ENCODE measurements around the gene VIT.

DNA sequence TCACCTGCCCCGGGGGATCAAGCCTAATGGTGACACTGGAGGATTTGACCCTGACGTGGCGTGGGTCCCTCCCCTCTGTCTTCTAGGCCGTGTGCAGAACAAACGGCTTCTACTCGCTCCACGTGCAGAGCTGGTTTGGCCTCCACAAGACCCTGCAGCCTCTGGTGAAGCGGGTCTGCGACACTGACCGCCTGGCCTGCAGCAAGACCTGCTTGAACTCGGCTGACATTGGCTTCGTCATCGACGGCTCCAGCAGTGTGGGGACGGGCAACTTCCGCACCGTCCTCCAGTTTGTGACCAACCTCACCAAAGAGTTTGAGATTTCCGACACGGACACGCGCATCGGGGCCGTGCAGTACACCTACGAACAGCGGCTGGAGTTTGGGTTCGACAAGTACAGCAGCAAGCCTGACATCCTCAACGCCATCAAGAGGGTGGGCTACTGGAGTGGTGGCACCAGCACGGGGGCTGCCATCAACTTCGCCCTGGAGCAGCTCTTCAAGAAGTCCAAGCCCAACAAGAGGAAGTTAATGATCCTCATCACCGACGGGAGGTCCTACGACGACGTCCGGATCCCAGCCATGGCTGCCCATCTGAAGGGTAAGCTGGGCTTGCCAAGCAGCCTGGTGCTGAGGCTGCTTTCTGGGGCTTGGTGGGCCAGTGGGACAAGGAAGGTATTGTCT is 112.0 kb downstream of the VIT start:
- TF ChIP-seq, protein P1, sequence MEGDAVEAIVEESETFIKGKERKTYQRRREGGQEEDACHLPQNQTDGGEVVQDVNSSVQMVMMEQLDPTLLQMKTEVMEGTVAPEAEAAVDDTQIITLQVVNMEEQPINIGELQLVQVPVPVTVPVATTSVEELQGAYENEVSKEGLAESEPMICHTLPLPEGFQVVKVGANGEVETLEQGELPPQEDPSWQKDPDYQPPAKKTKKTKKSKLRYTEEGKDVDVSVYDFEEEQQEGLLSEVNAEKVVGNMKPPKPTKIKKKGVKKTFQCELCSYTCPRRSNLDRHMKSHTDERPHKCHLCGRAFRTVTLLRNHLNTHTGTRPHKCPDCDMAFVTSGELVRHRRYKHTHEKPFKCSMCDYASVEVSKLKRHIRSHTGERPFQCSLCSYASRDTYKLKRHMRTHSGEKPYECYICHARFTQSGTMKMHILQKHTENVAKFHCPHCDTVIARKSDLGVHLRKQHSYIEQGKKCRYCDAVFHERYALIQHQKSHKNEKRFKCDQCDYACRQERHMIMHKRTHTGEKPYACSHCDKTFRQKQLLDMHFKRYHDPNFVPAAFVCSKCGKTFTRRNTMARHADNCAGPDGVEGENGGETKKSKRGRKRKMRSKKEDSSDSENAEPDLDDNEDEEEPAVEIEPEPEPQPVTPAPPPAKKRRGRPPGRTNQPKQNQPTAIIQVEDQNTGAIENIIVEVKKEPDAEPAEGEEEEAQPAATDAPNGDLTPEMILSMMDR (IDR thresholded peaks at IDR 0.05; ENCODE audit: low read depth, low read length, missing input control), result no peak
- TF ChIP-seq JUND (IDR thresholded peaks at IDR 0.05) (no peak), RAD21 (IDR thresholded peaks at IDR 0.05) (no peak), NR2F2 (IDR thresholded peaks at IDR 0.05) (no peak), YY1 (IDR thresholded peaks at IDR 0.05) (no peak), FOXA1 (IDR thresholded peaks at IDR 0.05) (no peak), MAX (IDR thresholded peaks at IDR 0.05) (no peak), GABPA (IDR thresholded peaks at IDR 0.05 in 1 of 2, conservative IDR thresholded peaks at IDR 0.05 in 1 of 2) (no peak), TAF1 (conservative IDR thresholded peaks at IDR 0.05) (no peak)
- TF ChIP-seq, protein P2, sequence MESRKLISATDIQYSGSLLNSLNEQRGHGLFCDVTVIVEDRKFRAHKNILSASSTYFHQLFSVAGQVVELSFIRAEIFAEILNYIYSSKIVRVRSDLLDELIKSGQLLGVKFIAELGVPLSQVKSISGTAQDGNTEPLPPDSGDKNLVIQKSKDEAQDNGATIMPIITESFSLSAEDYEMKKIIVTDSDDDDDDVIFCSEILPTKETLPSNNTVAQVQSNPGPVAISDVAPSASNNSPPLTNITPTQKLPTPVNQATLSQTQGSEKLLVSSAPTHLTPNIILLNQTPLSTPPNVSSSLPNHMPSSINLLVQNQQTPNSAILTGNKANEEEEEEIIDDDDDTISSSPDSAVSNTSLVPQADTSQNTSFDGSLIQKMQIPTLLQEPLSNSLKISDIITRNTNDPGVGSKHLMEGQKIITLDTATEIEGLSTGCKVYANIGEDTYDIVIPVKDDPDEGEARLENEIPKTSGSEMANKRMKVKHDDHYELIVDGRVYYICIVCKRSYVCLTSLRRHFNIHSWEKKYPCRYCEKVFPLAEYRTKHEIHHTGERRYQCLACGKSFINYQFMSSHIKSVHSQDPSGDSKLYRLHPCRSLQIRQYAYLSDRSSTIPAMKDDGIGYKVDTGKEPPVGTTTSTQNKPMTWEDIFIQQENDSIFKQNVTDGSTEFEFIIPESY (IDR thresholded peaks at IDR 0.05), result no peak
- TF ChIP-seq, protein P3, sequence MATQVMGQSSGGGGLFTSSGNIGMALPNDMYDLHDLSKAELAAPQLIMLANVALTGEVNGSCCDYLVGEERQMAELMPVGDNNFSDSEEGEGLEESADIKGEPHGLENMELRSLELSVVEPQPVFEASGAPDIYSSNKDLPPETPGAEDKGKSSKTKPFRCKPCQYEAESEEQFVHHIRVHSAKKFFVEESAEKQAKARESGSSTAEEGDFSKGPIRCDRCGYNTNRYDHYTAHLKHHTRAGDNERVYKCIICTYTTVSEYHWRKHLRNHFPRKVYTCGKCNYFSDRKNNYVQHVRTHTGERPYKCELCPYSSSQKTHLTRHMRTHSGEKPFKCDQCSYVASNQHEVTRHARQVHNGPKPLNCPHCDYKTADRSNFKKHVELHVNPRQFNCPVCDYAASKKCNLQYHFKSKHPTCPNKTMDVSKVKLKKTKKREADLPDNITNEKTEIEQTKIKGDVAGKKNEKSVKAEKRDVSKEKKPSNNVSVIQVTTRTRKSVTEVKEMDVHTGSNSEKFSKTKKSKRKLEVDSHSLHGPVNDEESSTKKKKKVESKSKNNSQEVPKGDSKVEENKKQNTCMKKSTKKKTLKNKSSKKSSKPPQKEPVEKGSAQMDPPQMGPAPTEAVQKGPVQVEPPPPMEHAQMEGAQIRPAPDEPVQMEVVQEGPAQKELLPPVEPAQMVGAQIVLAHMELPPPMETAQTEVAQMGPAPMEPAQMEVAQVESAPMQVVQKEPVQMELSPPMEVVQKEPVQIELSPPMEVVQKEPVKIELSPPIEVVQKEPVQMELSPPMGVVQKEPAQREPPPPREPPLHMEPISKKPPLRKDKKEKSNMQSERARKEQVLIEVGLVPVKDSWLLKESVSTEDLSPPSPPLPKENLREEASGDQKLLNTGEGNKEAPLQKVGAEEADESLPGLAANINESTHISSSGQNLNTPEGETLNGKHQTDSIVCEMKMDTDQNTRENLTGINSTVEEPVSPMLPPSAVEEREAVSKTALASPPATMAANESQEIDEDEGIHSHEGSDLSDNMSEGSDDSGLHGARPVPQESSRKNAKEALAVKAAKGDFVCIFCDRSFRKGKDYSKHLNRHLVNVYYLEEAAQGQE (IDR thresholded peaks at IDR 0.05), result no peak

Data from liver (tissue), 3 donors.